CD4-positive, alpha-beta T cell treated with Interleukin-17A for 1 hour (primary cell): ENCODE results near the gene BICC1.

ENCODE experiments used
- DNase-seq: peaks from one replicate; pipeline ENCODE4 v3.0.0-alpha.2; 2020

Gene BICC1

DNA sequence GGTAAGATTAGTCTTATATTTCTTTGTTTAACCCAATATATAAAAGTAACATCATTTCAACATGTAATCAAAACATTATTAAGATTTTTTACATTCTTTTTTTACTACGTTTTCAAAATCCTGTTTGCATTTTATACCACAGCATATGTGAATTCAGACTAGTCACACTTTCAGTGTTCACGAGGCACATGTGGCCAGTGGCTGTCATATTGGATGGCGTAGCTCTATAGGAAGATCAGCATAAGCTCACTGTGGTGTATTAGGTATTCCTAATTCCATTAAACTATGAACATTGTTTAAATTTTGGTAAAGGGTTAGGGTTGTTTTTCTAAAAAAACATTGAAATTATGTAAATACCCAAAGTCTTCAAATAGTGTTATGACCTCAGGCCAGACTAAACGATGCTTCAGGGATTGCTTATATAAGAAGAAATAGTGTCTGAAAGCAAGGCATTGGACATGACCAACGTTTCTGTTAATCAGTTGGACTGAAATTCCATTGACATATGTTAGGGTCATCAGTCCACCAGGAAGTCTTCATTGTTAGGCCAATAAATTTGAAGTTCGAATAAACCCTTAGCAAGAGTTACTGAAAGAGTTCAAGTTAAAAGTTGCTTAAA is 97.0 kb downstream of the BICC1 start:
- no peak for DNase-seq

- DNase-seq: no peak
Measured at GRCh38 chr10:58615237-58615935, 102.7 kb downstream of the BICC1 start.

- DNase-seq: no peak
Measured at GRCh38 chr10:58618158-58618676, 105.5 kb downstream of the BICC1 start.

DNA sequence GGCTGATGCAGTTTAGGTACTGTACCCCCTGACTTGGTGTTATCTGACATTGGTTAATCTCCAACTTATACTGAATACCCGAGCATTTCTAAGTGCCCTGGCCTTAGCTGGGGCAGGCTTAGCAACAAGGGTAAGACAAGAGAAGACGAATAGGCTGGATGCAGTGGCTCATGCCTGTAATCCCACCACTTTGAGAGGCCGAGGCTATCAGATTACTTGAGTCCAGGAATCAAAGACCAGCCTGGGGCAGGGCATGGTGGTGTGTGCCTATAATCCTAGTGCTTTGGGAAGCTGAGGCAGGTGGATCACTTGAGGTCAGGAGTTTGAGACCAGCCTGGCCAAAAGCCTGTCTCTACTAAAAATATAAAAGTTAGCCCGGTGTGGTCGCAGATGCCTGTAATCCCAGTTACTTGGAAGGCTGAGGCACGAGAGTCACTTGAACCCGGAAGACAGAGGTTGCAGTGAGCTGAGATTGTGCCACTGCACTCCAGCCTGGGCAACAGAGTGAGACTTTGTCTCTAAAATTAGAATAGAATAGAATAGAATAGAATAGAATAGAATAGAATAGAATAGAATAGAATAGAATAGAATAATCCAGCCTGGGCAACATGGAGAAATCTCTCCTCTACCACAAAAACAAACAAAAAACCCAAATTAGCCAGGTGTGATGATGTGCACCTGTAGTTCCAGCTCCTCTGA is 108.9 kb downstream of the BICC1 start:
- no peak for DNase-seq

- DNase-seq: no peak
Measured at GRCh38 chr10:58622246-58622645, 109.6 kb downstream of the BICC1 start.

- DNase-seq: no peak
Measured at GRCh38 chr10:58625070-58625469, 112.4 kb downstream of the BICC1 start.

- DNase-seq: no peak
Measured at GRCh38 chr10:58627392-58627791, 114.7 kb downstream of the BICC1 start.

DNA sequence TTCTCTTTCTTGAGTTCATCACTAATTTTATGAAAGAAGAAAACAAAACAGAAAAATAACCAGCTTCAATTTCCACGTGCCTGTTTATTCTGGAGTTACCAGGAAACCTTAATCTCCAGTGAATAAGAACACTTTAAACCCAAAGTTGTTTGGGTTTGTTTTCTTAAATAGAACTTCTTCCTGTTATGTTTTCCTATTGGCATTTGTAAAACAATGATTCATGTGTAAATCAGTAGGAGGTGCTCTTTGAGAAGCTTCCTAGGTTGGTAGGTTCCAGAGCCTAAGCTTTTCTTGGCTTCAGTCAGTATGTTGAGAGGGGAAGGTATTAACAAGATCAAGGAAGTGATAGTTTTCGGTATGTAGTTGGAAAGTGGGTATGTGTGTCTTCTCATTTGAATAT is 119.0 kb downstream of the BICC1 start:
- no peak for DNase-seq

- DNase-seq: no peak
Measured at GRCh38 chr10:58632216-58632615, 119.5 kb downstream of the BICC1 start.

DNA sequence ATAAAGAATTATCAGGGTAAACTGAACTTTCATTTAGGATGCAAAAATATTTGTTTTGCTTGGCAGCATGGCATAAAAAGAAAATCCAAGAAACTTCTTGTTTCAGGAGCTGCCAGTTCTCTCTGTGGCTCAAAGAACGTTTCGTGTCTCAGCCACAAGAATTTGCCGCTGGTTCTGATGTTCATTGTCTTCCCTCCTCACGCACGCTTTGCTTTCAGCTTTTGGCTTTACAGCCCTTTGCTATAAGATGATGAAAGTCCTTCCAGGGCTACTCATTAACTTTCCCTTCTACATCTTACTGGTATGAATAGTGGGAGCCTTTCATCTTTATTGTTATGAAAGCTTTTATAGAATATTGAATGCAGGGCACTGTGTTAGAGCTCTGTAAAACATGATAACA is 124.7 kb downstream of the BICC1 start:
- DNase-seq: no peak

- no peak for DNase-seq
Measured at GRCh38 chr10:58638388-58638787, 125.7 kb downstream of the BICC1 start.

DNA sequence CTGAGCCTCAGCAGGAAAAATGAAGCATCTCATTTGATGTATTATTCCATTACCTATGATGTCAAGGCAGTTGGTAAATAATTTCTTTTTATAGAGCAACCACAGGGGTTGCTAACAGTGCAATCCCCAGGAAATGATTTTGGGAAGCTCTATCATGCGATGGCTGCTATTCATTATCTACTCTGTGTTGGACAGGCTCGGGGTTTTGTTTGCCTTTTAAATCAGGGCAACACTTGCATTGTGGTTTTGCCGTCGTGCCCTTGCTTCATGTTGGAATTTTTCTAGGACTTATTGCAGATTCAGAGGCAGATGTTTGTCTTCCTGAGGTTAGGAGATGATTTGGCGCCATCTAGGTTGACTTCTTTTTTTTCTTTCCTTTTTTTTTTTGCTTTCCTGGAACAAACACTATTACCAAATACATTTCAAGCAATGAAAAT is 128.4 kb downstream of the BICC1 start:
- no peak for DNase-seq

DNA sequence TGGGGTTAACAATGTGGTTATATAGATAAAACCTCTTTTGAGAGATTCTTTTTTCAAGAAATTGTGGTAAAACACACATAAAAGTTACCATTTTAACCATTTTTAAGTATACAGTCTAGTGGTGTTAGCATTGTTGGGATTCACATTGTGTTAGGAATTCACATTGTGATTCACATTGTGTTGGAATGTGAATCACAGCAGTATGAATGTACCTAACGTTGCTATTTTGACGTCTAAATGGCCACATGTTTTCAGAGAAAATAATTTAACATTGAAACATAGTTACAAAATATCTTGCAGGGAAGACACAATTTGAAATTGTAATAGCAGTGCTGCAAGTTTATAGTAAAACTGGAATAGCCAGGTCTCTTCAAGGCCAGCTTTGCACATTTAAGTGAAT is 129.0 kb downstream of the BICC1 start:
- no peak for DNase-seq

DNA sequence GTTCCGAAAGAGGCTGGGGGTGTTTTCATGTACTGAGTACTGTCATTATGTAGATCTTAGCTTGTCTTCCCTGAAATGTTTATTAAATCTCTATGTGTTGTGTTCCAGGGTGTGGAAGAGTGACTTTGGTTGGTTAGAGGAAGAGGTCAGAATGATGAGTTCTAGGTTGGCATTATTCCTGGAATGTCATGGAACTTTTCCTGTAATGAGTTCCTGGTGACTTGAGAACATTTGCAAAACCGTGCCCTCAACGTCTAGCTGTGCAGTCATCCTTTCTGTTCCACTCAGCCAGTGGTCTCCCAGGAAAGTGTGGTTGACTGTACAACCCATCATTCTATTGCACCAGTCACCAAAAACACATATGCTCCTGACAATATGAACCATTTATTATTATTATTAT is 129.6 kb downstream of the BICC1 start:
- no peak for DNase-seq

GRCh38 chr10:58642916-58643428 is 130.3 kb downstream of the BICC1 start:
- DNase-seq: no peak

DNA sequence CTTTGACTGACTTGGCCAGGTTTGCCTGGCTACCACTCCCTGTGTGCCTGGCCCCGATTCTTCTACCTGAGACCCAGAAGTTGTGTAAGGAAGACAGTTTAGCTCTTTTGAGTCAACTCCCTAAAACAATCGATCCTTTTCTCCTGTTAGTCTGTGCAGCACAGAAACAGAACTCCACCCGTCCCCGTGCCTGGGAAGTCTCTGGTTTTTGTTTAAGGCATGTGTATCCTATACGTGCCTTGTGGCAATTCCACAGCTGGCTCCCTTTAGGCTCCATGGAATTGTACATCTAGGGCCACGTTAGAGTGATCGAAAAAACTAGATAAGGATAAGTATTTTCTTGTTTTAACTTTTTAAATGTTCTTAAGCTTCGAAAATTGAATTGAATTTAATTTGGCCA is 131.6 kb downstream of the BICC1 start:
- DNase-seq: no peak

DNA sequence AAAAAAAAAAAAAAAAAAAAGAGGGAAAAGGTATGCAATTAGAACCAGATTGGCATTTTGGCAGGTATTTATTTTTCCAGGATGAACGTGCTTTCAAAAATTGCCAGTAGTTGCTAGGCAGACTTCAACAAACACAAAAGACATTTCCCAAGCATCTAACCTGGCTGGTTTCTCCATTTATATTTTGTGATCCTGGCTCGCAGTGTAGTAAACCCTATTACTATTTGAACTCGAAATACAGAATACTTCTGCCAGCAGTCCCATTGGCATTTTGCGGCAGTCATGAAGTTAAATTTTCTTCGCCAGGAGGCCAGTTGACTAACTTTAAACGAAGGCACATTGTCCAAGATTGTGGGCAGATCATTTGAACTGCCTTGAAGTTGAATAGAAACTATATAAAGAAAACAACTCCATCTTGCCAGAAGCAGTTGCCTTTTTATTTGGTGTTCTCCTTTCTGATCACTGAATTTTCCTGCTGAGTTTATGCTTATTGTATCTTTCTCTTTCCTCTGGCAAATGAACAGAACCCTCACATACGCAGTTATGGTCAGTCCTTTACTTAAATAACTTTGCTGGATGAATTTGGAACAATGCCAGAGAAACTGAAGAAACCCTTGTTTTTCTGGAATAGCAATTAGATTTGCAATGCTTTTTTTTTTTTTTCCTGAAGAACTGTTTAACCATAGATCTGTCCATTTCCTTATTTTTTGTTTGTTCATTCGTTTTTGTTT is 132.9 kb downstream of the BICC1 start:
- no peak for DNase-seq

DNA sequence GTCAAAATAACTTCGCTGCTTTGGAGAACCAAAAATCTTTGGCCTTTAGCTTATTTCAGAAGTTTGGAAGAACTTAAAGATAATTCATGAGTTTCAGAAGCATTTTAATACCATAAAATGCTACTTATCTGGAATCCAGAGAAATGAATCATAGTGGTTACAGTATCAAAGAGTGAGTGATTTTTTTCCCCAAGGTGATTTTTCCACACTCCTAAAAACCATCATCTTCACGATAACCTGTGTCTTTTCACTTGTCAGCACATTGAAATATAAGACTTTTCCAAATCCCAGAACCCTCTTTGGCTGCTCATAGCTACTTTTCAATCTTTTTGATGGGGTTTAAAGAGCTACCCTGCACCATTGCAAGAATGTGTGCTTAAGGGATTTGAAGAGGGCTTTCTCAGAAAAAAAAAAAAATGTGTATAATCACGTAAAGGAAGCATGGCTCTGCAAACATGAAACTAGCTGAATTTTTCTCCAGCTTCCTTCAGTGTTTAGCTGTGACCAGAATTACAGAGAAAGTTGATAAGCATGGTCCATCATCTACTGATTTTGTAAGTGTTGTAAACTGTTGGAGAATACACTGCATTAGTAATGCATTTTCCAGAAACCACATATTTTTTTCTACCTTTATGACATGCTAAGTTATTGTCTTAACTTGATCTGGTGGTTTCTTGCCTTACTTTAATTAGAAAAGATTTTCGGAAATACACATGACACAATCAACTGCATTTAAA is 134.9 kb downstream of the BICC1 start:
- DNase-seq: no peak

DNA sequence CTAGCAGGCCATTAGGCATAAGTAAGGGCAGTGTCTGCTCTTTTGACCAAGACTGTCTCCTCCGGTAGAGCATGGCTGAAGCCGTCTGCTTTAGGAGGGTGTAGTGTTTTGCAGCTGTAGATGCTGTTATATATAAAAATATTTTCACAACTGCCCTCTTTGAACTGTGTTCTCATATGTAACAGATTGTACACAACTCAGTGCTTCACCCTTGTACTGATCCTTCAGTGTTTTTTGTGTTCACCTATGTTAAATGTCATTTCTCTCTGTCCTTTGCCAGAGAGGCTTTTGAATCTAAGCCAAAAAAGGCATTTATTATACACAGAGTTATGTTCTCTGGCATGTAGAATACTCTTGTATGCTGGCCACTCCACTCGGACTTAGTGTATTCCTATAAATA is 135.5 kb downstream of the BICC1 start:
- DNase-seq: no peak

DNA sequence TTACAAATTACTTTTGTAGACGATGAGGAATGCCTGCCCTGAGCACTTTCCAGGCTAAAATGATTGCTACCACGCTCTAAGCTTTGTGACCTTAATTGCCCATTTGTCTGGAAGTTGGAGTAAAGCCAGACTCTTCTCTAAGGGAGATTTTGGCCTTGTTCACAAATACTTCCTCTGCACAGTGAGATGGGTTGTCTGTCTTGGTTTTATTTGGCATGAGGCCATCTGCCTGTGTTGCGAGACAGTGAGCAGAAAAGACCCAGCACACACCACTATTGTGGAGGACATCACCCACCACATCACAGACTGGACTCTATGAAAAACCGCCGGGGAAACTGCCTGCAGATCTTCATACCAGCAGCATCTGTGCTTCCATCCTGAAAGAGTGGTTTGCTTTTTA is 138.4 kb downstream of the BICC1 start:
- DNase-seq: no peak

- no peak for DNase-seq
Measured at GRCh38 chr10:58651742-58652141, 139.1 kb downstream of the BICC1 start.

DNA sequence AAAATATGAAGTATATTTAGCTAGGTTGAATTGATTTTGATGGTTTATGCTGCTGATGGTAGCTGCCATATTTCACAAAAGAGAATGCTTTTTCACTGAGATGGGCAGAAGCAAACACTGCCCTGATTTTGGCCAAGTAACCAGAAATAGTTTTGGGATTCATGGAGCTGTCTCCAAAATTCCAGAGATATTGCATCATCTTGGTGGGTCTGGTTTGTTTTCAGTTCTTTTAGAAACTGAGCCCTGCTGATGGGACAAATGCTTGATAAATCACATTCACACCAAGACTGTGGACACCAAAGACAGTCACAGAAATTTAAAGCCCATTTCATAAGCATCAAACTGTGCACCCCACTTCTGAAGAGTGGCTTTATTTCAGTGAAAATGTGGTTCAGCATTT is 140.5 kb downstream of the BICC1 start:
- no peak for DNase-seq
